ENCODE measurements around the gene AMOTL1.

DNA sequence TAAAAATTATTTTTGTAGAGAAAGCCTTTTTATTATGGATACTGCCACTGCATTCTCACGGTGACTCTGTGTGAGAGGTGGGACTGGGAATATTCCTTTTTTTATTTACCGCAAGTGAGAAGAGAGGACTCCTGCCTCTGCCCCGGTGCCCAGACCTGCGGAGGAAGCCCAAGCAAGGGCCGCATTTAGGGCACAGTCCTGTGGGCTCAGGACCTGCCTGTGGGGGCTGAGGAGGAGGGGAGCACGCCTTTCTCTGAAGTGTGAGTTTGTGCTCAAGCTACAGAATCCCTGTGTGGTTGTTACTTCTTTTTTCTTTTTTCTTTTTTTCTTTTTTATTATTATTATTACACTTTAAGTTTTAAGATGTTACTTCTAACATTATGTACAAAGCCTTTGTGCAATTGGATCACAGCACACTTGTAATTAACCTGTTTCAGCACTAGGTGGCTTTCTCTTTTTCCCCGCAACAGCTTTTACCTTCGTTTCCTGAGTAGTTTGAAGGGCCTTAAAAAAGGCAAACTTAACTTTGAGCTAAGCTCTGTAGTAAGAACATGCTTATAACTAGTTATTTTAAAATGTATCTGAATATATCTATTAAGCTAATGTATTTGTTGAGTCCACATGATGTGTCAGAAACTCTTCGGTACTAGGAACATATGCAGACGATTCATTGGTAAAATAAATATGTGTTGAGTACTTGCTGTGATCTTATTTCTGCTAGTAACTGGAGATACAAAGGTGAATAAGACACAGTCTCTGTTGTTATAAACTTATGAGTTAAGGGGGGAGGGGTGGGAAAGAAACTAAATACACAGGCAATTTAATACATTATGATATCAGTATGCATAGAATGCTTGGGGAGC is 18.3 kb downstream of the AMOTL1 start:
- TF ChIP-seq YY1 (IDR thresholded peaks at IDR 0.05; ENCODE audit: low read depth): no peak
- no peak for TF ChIP-seq TAF1 (IDR thresholded peaks at IDR 0.05; ENCODE audit: low read depth)
- no peak for TF ChIP-seq TCF12 (IDR thresholded peaks at IDR 0.05; ENCODE audit: low read depth)
- TF ChIP-seq CREB1 (IDR thresholded peaks at IDR 0.05; ENCODE audit: low read depth): no peak
- no peak for TF ChIP-seq TEAD4 (IDR thresholded peaks at IDR 0.05)
- TF ChIP-seq REST (IDR thresholded peaks at IDR 0.05; ENCODE audit: low read depth): no peak
- TF ChIP-seq MAX (IDR thresholded peaks at IDR 0.05): no peak
- no peak for TF ChIP-seq CEBPB (IDR thresholded peaks at IDR 0.05)
